Subcutaneous adipose tissue (tissue), 4 donors: ENCODE measurements around the gene PDE7B. TPM values are rescaled to one million over a fixed set of nuclear protein-coding genes. Genes with fewer than 3 reads are reported as not detected.

ENCODE experiments used
- CTCF ChIP-seq: fragments of 450-650 bp; IDR thresholded peaks from one replicate; pipeline ENCODE4 v1.5.1; 2016; ENCODE audit warnings: low read depth, mild to moderate bottlenecking, control low read depth, antibody characterized with exemption, moderate library complexity
- total RNA-seq, 4 donors: library from RNA; depleted of rRNA; stranded (reverse); fragments of >200 nt; gene quantifications; one replicate each; pipeline ENCODE4 v1.1.0, GENCODE V29; 2016

Gene PDE7B
- total RNA-seq, 4 donors from 2014 or later = 4.1 to 12.6 (median 9.5) TPM

GRCh38 chr6:135992739-135993138 lies 141.2 kb downstream of the PDE7B start:
- no peak for TF ChIP-seq CTCF

- no peak for TF ChIP-seq CTCF
These were observed 141.9 kb downstream of the PDE7B start for GRCh38 chr6:135993361-135993760.

- no peak for TF ChIP-seq CTCF
These were observed 143.5 kb downstream of the PDE7B start for GRCh38 chr6:135994857-135995544.

GRCh38 chr6:135995545-135995898 lies 144.0 kb downstream of the PDE7B start:
- no peak for TF ChIP-seq CTCF

- TF ChIP-seq CTCF = no peak
These were observed 145.2 kb downstream of the PDE7B start for GRCh38 chr6:135996668-135997067.

- no peak for TF ChIP-seq CTCF
These were observed 147.9 kb downstream of the PDE7B start for GRCh38 chr6:135999393-135999792.

GRCh38 chr6:136007345-136007744 lies 155.8 kb downstream of the PDE7B start:
- no peak for TF ChIP-seq CTCF
